Ramos (cell line): ENCODE measurements around the gene IL10RB.

Source experiments
- in situ Hi-C: fragments of 300-500 bp; cut with MboI; formaldehyde crosslinking; loops from one replicate; pipeline ENCODE4 v1.14.3; 2022; ENCODE audit warnings: low sequenced_read_pairs; ENCODE audit not compliant: unreplicated experiment

IL10RB gene

DNA sequence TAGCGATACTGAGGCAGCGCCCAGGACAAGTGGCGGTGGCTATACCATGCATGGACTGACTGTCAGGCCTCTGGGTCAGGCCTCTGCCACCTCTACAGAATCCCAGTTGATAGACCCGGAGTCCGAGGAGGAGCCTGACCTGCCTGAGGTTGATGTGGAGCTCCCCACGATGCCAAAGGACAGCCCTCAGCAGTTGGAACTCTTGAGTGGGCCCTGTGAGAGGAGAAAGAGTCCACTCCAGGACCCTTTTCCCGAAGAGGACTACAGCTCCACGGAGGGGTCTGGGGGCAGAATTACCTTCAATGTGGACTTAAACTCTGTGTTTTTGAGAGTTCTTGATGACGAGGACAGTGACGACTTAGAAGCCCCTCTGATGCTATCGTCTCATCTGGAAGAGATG, 3.2 kb upstream of the IL10RB start:
- in situ Hi-C loops, result no loop called here

DNA sequence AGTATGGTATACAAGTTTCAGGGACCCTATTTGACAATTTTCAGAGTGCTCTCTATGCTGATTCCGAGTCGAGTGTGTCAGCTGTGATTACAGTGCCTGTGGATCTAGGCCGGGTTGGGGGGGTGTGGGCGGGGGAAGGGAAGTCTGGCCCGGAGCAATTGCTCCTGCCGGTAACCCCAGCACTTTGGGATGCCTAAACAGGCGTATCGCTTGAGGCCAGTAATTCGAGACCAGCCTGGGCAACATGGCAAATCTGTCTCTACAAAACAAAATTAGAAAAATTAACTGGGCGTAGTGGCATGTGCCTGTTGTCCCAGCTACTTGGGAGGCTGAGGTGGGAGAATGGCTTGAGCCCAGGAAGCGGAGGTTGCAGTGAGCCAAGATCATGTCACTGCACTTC, 1.6 kb upstream of the IL10RB start:
- in situ Hi-C loops, result no loop called here

DNA sequence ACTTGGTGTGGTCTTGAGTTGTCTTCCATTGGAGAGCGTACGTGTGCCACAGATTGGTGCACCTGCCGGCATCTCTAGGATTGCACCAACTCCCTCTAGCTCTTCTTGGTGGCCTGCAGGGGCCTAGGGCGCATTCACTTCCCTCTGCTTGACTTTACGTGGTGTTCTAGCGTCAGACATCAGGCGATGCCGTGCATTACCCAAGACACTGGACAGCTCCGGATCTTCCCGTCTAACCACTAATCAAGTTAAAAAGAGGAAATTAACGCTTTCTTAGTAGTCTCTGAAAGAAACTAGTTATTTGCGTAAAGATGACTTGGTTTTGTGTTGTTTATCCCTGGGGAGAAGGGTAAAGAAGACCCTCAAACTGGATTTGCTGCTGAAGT, 510 bp upstream of the IL10RB start:
- in situ Hi-C loops, result no loop called here

DNA sequence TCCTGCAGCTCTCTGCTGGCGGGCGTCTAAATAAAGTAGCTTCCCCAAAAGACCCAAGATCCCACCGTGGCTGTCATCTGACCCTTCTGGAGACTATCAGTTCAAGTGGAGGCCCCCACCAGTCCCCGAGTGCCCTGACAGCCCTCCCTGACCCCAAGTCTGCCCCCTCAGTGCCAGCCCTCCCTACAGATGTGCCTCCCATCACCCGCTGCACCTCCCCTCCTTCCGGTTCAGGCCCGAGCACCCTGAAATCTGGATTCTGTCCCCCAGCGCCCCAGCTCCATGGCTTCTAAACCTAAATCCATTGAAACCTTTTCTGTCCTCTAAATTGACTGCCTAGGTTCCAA, 595 bp downstream of the IL10RB start:
- in situ Hi-C loops, result no loop called here

DNA sequence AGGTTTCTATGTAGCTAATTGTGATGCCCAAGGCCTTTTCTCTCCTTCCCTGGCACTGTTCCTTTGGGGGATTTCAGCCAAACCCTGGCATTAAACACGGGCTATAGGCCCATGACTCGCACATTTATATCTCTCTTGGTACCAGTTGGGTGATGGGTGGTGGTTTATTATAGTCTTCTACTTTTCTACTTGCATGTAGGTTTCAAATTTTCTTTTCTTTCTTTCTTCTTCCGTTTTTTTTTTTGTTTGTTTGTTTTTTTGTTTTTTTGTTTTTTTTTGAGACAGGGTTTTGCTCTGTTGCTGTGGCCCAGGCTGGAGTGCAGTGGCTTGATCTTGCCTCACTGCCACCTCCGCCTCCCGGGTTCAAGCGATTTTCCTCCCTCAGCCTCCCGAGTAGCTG, 1.1 kb downstream of the IL10RB start:
- in situ Hi-C loops, result no loop called here

DNA sequence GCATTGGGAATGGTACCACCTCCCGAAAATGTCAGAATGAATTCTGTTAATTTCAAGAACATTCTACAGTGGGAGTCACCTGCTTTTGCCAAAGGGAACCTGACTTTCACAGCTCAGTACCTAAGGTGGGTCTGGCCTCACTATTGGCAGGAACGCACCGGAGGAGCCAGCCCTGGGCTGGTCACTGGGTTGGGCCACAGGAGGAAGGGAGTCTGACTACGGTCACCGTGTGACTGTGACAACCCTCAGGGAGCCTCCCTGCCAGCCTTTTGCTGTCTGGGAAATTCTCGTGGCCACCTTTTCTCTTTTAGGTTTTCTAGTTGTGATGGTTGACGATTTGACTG, 2.2 kb downstream of the IL10RB start:
- in situ Hi-C loops, result no loop called here

DNA sequence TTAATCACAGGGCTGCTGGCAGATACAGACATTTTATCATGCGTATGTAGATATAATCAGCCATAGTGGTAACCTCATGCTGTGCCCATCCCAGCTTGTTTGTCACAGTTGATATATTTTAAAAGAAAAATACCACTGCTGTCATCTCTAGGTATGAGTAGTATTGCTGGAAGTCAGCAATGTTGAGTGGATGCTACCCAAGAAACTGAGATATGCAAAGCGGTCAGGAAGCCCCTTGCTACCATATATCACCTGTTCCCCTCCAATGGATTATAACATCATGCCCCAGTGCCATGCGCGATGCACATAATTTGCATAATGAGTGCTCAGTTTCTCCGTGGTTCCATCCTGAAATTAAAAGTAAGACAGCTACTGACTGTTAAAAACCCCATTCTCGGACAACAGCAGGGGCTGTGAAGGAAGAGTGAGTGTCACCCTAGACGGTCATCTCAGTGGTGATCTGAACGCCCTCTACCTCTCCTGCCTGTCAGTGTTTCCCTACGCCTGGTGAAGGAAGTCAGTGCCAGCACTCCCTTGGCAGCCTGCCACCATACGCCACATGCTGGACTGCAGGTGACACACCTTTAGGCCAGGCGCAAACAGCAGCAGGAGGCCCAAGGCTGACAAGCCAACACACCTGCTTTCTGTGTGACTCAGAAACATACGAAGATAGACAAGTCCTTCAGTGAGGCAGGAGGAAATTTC, 2.7 kb downstream of the IL10RB start:
- in situ Hi-C loops, result no loop called here

DNA sequence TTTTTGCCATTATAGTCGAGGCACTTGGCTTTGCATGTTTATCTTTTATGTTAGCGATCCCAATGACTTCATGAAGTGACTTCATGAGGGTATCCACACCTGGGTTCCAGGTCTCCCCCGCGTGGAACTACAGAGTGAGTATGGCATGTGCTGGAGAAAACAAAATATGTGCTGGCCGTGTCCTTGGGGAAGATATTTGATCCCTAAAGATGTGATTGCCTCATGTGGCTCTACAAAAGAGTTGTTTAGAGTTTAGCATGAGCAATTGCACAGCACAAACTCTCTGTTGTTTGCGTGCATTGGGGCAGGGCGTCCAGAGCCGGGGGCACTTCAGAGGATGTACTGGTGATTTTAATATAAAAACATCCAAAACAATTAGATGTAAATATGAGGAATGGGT, 4.8 kb downstream of the IL10RB start:
- in situ Hi-C loops, result no loop called here

DNA sequence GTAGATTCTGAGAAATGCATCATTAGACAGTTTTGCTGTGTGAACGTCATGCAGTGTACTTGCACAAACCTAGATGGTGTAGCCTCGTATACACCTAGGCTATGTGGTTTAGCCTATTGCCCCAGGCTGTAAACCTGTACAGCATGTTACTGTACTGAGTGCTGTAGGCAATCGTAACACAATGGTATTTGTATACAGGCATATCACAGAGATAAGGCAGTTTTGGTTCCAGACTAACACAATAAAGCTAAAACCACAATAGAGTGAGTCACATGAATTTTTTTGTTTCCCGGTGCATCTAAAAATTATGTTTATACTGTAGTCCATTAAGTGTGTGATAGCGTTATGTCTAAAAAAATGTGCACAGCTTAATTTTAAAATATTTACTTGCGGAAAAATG, 6.9 kb downstream of the IL10RB start:
- in situ Hi-C loops, result no loop called here

DNA sequence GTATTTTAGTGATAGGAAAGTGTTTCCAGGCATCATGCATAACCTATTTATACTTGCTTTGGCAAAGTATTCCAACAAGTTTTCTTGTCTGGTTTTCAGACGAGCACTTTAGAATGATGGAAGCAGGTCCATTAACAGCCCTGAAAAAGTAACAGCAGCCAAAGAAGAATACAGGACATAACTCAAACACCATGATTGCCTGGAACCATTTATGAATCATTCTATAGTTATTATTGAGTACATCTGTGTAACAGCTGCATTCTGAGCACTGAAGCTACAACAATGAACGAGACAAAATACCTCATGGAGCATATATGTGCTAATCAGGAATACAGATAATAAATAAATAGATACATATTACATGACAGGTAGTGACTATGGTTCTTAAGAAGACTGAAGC, 12.6 kb downstream of the IL10RB start:
- in situ Hi-C loops, result no loop called here

DNA sequence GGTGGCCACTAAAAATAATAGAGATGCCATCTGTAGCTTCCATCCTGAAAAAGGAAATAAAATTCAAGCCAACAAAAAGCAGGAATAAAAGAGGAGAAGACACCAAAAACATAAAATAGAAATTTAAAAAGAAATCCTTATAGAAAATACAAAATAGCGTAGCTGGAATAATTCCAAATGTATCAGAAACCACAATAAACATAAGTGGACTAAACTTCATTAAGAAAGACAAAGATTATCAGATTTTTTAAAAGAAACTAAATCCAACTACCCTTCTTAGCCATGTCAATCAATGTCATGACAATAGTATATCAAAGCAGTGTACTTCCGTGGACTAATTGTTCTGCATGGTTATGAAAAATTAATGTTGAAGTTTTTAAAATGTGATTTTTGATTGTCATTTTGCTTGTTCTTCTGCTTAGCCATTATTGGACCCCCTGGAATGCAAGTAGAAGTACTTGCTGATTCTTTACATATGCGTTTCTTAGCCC, 13.2 kb downstream of the IL10RB start:
- in situ Hi-C loops, result no loop called here

DNA sequence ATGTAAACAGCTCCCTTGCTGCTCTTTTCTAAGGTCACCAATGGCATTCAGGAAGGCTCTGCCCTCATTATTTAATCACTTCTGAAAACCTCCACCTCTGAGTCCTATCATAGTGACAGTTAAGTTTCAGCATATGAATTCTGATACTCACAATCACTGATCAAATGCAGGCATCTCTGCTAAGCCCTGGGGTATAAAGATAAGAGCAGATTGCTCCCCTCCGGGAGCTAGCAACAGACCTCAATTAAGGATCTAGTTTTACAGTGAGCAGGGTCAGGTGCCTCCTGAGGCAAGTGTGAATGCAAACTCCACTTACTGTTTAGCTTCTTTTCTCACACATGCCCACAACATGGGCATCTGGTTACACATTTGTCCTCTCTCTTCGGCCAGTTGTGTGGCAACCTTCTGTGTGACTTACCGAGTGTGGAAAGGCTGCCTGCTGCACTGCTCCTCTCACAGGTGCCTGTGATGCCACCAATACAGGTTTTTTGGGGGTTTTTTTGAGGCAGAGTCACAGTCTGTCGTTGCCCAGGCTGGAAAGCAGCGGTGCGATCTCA, 15.0 kb downstream of the IL10RB start:
- in situ Hi-C loops, result no loop called here

DNA sequence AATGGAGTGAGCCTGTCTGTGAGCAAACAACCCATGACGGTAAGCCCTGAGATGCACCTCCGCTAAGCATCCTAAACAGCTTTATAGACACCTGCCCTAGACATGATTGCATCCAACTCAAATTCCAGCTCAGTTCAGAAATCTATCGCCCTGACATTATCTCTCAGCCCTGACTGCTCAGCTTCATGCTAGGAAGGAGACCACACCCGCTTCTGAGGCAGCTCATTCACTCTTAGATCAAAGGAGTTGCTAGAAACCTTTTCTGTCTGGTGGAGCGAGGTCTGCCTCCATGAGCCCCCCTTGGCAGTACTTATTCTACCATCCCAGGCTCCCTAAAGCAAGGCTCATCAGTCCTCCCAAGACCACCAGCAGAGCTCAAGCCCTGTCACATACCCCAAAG, 17.0 kb downstream of the IL10RB start:
- in situ Hi-C loops, result no loop called here

DNA sequence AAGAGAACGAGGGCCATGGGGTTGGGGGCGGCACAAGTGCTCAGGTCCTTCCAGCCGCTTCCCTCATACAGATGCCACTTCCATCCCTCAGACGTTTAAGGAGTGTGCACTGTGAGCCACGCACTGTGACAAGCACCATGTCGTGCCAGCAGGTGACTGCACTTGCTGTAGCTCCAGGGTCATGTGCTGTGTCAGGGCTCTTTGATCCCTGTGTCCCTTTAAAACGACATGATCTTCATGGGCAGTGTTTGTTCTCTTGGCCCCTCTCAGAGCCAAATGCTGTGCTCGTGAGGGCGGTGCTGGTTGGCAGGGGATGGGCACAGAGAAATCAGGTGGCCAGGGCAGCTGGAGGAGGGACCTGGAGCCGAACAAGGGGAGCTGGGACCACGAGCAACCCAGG, 19.9 kb downstream of the IL10RB start:
- in situ Hi-C loops, result no loop called here

DNA sequence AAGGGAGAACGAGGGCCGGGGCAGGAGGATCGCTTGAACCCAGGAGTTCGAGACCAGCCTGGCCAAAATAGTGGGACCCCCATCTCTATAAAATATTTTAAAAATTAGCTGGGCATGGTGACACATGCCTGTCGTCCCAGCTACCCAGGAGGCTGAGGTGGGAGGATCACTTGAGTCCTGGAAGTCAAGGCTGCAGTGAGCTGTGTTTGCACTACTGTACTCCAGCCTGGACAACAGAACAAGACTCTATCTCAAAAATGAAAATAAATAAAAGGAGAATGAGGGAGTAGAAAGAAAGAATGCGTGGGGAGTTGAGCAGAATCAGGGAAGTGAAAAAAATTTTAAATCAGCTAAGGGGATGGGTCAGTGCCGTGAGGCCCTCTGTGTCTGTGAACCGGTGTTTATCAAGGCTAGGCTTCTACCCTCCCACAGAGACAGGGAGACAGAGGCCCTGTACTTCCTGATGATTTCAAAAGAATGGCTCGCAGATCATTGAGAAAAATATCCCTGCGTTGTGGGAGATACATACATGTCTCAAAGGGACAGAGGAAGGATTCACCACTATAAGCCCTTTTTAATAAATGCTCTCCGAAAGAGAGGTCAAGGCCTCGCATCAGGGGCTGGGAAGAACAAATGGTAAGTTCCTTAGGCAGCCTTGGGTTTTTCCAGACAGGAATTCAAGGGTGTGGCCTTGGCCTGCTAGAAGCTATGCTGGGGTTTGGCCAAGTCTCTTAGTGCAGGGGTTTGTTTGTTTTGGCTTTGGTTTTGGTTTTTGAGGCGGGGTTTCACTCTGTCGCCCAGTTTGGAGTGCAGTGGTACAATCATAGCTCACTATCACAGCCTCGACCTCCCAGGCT, 20.7 kb downstream of the IL10RB start:
- in situ Hi-C loops, result no loop called here

DNA sequence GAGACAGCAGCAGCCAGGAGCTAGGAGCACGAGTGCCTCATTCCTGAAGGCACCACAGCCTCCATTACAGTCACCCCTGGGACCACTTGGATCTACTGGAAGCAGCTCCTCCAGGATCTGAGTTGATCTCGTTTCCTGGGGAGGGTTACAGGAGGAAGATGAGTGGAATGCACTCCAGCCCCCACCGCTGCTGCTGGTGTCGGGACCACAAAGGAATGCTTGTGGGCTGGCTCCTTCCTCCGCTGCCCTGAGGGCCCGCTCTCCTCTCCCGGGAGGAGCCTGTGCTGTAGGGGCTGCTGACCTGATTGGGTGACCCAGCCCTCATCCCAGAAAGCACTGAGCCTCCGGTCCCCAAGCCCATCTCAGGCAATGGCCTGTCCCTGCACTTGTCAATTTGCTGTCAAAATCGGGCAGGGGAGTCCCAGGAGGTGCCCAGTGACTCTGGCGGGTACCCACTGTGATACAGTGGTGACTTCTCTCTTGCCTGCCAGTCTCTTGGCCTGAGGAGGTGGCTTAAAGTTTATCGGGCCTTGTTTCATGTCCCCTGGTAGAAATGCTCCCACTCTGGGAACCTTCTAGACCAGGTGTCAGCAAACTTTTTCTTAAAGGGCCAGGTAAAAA, 23.1 kb downstream of the IL10RB start:
- in situ Hi-C loops, result no loop called here

DNA sequence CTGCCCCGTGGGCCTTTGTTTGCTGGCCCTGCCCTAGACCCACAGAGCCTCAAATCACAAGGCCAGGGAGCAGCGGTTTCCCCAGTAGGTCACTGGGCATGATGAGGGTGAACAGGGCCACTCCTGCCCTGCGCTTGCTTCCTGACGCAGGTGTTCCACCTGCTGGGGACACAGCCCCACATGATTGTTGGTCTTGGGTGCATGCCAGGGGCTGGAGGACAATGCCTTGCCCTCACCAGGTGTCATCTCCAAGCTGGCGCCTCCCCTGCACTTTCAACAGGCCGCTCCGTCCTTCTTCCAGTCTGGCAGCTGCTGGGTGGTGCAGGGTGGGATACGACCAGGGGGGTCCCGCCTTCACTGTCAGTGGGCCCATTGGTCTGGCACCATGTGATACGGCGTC, 24.3 kb downstream of the IL10RB start:
- in situ Hi-C loops, result no loop called here

DNA sequence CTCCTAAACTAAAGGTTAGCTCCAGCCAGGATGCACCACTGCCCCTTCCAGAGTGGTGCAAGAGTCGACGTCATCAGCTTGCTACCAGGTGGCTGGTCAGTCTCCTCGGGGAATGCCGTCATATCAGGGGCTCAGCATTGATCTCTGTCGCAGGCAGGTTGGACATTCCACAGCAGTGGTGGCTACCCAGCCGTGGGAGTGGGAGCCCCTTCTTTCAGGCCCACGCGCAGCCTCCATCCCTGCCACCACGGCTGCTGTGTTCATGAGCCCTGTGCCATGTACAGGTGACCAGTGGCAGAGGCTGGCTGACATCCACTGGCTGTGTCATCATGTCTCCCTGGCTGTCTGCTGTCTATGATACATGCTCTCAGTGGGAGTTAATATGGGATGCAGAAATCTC, 25.5 kb downstream of the IL10RB start:
- in situ Hi-C loops, result no loop called here

DNA sequence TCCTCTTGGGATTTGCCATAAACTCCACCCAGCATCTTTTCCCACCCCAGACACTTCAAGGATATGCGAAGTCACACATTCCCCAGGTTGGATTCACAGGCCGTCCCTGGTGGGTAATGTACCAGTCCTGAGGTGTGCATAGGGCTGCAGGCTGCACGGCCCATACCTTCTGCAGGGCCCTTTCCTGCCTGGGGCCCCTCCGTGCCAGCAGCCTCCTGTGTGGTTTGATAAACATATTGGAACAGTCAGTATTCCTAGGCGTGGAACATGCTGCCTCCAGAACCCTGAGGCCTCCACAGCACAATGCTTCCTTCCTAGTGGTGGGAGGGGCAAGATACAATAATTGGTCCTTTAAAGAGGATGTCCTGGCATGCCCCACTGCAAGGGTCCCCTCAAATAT, 26.6 kb downstream of the IL10RB start:
- in situ Hi-C loops, result no loop called here

DNA sequence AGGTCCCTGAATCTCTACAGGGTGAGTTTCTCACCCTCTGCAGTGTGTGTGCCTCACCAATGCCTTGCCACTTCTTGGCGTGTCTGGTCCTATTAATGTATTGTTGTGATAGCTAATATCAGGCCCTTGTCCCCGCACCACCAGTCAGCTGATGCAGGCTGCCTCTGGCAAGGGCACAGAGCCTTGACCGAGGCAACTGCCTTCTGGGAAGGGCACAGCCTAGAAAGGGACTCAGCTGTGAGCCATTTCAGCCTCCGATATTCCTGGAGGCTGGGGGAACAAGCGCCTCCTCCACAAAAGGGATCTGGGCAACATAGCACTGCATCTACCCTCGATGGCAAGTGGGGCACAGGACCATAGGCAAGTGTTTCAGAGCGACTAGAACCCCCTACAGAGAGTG, 27.0 kb downstream of the IL10RB start:
- in situ Hi-C loops, result no loop called here

DNA sequence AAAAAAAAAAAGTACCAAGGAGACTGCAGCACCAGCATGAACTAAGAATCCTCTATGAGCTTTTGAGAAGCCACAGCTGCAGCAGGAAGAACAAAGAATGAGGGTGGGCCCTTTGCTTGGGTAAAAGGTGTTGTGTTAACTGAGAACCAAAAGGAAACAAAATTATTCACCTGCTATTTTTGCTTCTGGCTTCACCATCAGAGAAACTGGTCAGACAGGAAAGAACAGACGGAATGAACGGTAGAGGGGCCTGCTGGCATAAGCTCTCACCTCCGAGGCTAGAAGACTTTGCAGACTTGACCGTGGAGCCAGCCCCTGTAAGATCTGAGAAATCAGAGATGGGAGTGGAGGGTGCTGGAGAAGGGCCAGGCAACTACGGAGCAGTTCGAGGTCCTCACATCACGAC, 27.6 kb downstream of the IL10RB start:
- in situ Hi-C loops, result no loop called here
